Osteoblast (primary cell): Measurements from ENCODE around the gene NXPH4. TPM values are rescaled to one million over a fixed set of nuclear protein-coding genes. Genes with fewer than 3 reads are reported as not detected.
A peak's percentile ranks its signal among the peaks of the same experiment; 100 is the strongest.

Source experiments
- DNase-seq: peaks from one replicate; pipeline ENCODE4 v3.0.0; 2011; ENCODE audit warnings: low spot score, mixed read lengths; ENCODE audit not compliant: insufficient read length; ENCODE audit errors: missing footprints
- H2AFZ ChIP-seq: 2 replicates; pipeline ENCODE4 v1.6.0; 2011; ENCODE audit warnings: mild to moderate bottlenecking, low read length
- H3K27ac ChIP-seq: 2 replicates; pipeline ENCODE4 v1.5.1; 2011; ENCODE audit warnings: mild to moderate bottlenecking, low read depth, low read length, moderate library complexity
- H3K27me3 ChIP-seq: 2 replicates; pipeline ENCODE4 v1.6.0; 2012; ENCODE audit warnings: mild to moderate bottlenecking, control low read depth, inconsistent platforms, low read length, moderate library complexity; ENCODE audit not compliant: insufficient read depth
- H3K36me3 ChIP-seq: 2 replicates; pipeline ENCODE4 v1.5.1; 2011; ENCODE audit warnings: mild to moderate bottlenecking, low read length, control low read depth, moderate library complexity; ENCODE audit not compliant: insufficient read depth
- H3K4me1 ChIP-seq: 2 replicates; pipeline ENCODE4 v1.5.1; 2011; ENCODE audit warnings: mild to moderate bottlenecking, low read length, control low read depth, moderate library complexity; ENCODE audit not compliant: insufficient read depth
- H3K4me2 ChIP-seq: 2 replicates; pipeline ENCODE4 v1.6.0; 2011; ENCODE audit warnings: mild to moderate bottlenecking, low read length; ENCODE audit not compliant: insufficient read depth
- H3K4me3 ChIP-seq: fragments of 200-600 bp; sonication (generic); 3 replicates; pipeline ENCODE4 v1.5.1; 2012; ENCODE audit warnings: mild to moderate bottlenecking, low read length, inconsistent platforms; ENCODE audit not compliant: insufficient read depth
- H3K79me2 ChIP-seq: 2 replicates; pipeline ENCODE4 v1.6.0; 2012; ENCODE audit warnings: mild to moderate bottlenecking, low read length, control low read depth, inconsistent platforms; ENCODE audit not compliant: insufficient read depth
- H3K9me3 ChIP-seq: 2 replicates; pipeline ENCODE4 v1.5.1; 2011; ENCODE audit warnings: low read depth, low read length, control low read depth
- H4K20me1 ChIP-seq: 2 replicates; pipeline ENCODE4 v1.6.0; 2012; ENCODE audit warnings: mild to moderate bottlenecking, low read length, control low read depth; ENCODE audit not compliant: insufficient read depth
- CTCF ChIP-seq: IDR thresholded peaks from 2 replicates; pipeline ENCODE4 v1.5.1; 2011; ENCODE audit warnings: mild to moderate bottlenecking, low read depth, low read length, moderate library complexity; ENCODE audit errors: extremely low read depth
- total RNA-seq: library from RNA; depleted of rRNA; stranded (reverse); fragments of >200 nt; gene quantifications from 2 replicates; pipeline ENCODE4 v1.2.3, GENCODE V29; 2012

NXPH4 gene
- 0.88 and 1.1 TPM in 2 replicates for total RNA-seq

GRCh38 chr12:57216014-57216911, at the start of gene NXPH4:
TSS of gene NXPH4 (plus strand) at chr12:57216794. CDS start at chr12:57216970, 176 bp downstream.
- H3K27ac ChIP-seq, result no peak within 1 kb of the TSS
- H4K20me1 ChIP-seq, result peaks cover 54% of the 10 kb centered on the region
- peaks cover 25% of the 10 kb centered on the region for H3K36me3 ChIP-seq
- DNase-seq, result peak; percentile 95
- peak within 1 kb of the TSS; percentile 71 for H3K4me3 ChIP-seq
- H3K4me1 ChIP-seq, result peaks cover 14% of the 10 kb centered on the region
- H2AFZ ChIP-seq, result no peak within 1 kb of the TSS
- H3K79me2 ChIP-seq, result no peaks in the 10 kb centered on the region
- TF ChIP-seq CTCF, result no peak
- peak within 1 kb of the TSS; percentile 79 for H3K4me2 ChIP-seq
- H3K27me3 ChIP-seq, result peaks cover 53% of the 10 kb centered on the region
- no peaks in the 10 kb centered on the region for H3K9me3 ChIP-seq

- Histone ChIP-seq H3K4me2 (no peak overlapping the region), H3K79me2 (peaks cover 56% of the 10 kb centered on the region), H3K4me1 (peaks cover 20% of the 10 kb centered on the region), H3K27me3 (no peaks in the 10 kb centered on the region), H2AFZ (no peak overlapping the region), H3K36me3 (peaks cover 90% of the 10 kb centered on the region), H3K4me3 (no peak overlapping the region), H3K27ac (peak overlapping the region; percentile 55), H4K20me1 (peaks cover 48% of the 10 kb centered on the region), H3K9me3 (no peaks in the 10 kb centered on the region)
- DNase-seq, result peak; percentile 97
- no peak for TF ChIP-seq CTCF
Measured at GRCh38 chr12:57166971-57167371, 49.6 kb upstream of the NXPH4 start.

GRCh38 chr12:57168058-57168457, 48.5 kb upstream of the NXPH4 start:
- Histone ChIP-seq H2AFZ (no peak overlapping the region), H3K4me3 (no peak overlapping the region), H3K36me3 (peaks cover 87% of the 10 kb centered on the region), H3K4me2 (no peak overlapping the region), H3K4me1 (peaks cover 20% of the 10 kb centered on the region), H4K20me1 (peaks cover 45% of the 10 kb centered on the region), H3K27me3 (no peaks in the 10 kb centered on the region), H3K27ac (no peak overlapping the region), H3K9me3 (no peaks in the 10 kb centered on the region), H3K79me2 (peaks cover 53% of the 10 kb centered on the region)
- DNase-seq, result peak; percentile 19
- TF ChIP-seq CTCF, result no peak

GRCh38 chr12:57169046-57169795, 47.4 kb upstream of the NXPH4 start:
- no peaks in the 10 kb centered on the region for H3K9me3 ChIP-seq
- no peak overlapping the region for H3K27ac ChIP-seq
- H3K79me2 ChIP-seq, result peaks cover 61% of the 10 kb centered on the region
- H2AFZ ChIP-seq, result no peak overlapping the region
- peak; percentile 69 for DNase-seq
- H3K4me1 ChIP-seq, result peaks cover 20% of the 10 kb centered on the region
- H3K27me3 ChIP-seq, result no peaks in the 10 kb centered on the region
- no peak overlapping the region for H3K4me3 ChIP-seq
- peaks cover 55% of the 10 kb centered on the region for H4K20me1 ChIP-seq
- no peak overlapping the region for H3K4me2 ChIP-seq
- H3K36me3 ChIP-seq, result peaks cover 87% of the 10 kb centered on the region
- no peak for TF ChIP-seq CTCF
